H7 (cell line): ENCODE measurements around the gene LOX. TPM values are rescaled to one million over a fixed set of nuclear protein-coding genes. Genes with fewer than 3 reads are reported as not detected.

Source experiments
- DNase-seq: peaks from one replicate; pipeline ENCODE4 v3.0.0; 2012
- H3K27me3 ChIP-seq: 2 replicates; pipeline ENCODE4 v1.6.0; 2011; ENCODE audit warnings: mild to moderate bottlenecking, low read length; ENCODE audit not compliant: control insufficient read depth, insufficient read depth
- H3K36me3 ChIP-seq: replicated peaks from 2 replicates; pipeline ENCODE4 v1.5.1; 2011; ENCODE audit warnings: low read length; ENCODE audit not compliant: control insufficient read depth, insufficient read depth
- H3K4me3 ChIP-seq: 2 replicates; pipeline ENCODE4 v1.5.1; 2011; ENCODE audit warnings: low read depth, mild to moderate bottlenecking, control low read depth, low read length, moderate library complexity; ENCODE audit not compliant: insufficient read depth
- total RNA-seq: library from RNA; depleted of rRNA; stranded (reverse); fragments of >200 nt; shearing (Covaris generic); gene quantifications from 2 replicates; pipeline ENCODE4 v1.2.3, GENCODE V29; 2014

The LOX gene
- total RNA-seq, 1 experiment from 2014 or later, result 0.45 TPM

GRCh38 chr5:122083535-122083934 is 5.5 kb upstream of the LOX start:
- H3K36me3 ChIP-seq, result no peaks in the 10 kb centered on the region
- DNase-seq, result no peak
- H3K27me3 ChIP-seq, result peaks cover 7% of the 10 kb centered on the region
- H3K4me3 ChIP-seq, result no peak overlapping the region

- Histone ChIP-seq H3K4me3 (no peak overlapping the region), H3K36me3 (no peaks in the 10 kb centered on the region), H3K27me3 (peaks cover 25% of the 10 kb centered on the region)
- no peak for DNase-seq
Measured at GRCh38 chr5:122081541-122081940, 3.5 kb upstream of the LOX start.

GRCh38 chr5:122077366-122078115 is 518 bp downstream of the LOX start:
- peaks cover 25% of the 10 kb centered on the region for H3K27me3 ChIP-seq
- no peaks in the 10 kb centered on the region for H3K36me3 ChIP-seq
- peak; percentile 73 for DNase-seq
- H3K4me3 ChIP-seq, result peak overlapping the region; percentile 60

GRCh38 chr5:122076669-122077365 is 1.2 kb downstream of the LOX start:
- peak; percentile 76 for DNase-seq
- no peaks in the 10 kb centered on the region for H3K36me3 ChIP-seq
- peak overlapping the region; percentile 60 for H3K4me3 ChIP-seq
- H3K27me3 ChIP-seq, result peaks cover 25% of the 10 kb centered on the region

GRCh38 chr5:122076050-122076461 is 2.0 kb downstream of the LOX start:
- Histone ChIP-seq H3K27me3 (peaks cover 25% of the 10 kb centered on the region), H3K36me3 (no peaks in the 10 kb centered on the region), H3K4me3 (no peak overlapping the region)
- DNase-seq, result no peak

- Histone ChIP-seq H3K36me3 (no peaks in the 10 kb centered on the region), H3K4me3 (no peak overlapping the region), H3K27me3 (peaks cover 22% of the 10 kb centered on the region)
- no peak for DNase-seq
Measured at GRCh38 chr5:122073864-122074263, 4.2 kb downstream of the LOX start.

GRCh38 chr5:122073018-122073417 is 5.0 kb downstream of the LOX start:
- no peaks in the 10 kb centered on the region for H3K36me3 ChIP-seq

GRCh38 chr5:122067390-122067789 is 10.7 kb downstream of the LOX start:
- Histone ChIP-seq H3K4me3 (no peak overlapping the region), H3K36me3 (no peaks in the 10 kb centered on the region), H3K27me3 (no peaks in the 10 kb centered on the region)
- DNase-seq, result no peak

More at GRCh38 chr5:122073018-122073417, 5.0 kb downstream of the LOX start:
- peaks cover 14% of the 10 kb centered on the region for H3K27me3 ChIP-seq
- H3K4me3 ChIP-seq, result no peak overlapping the region
- no peak for DNase-seq

GRCh38 chr5:122064992-122065391 is 13.1 kb downstream of the LOX start:
- DNase-seq, result no peak
- H3K27me3 ChIP-seq, result no peaks in the 10 kb centered on the region
- H3K4me3 ChIP-seq, result no peak overlapping the region
- no peaks in the 10 kb centered on the region for H3K36me3 ChIP-seq

- no peak overlapping the region for H3K4me3 ChIP-seq
- H3K27me3 ChIP-seq, result no peaks in the 10 kb centered on the region
- H3K36me3 ChIP-seq, result no peaks in the 10 kb centered on the region
- DNase-seq, result no peak
Measured at GRCh38 chr5:122063836-122064235, 14.2 kb downstream of the LOX start.

GRCh38 chr5:122062205-122062604 is 15.9 kb downstream of the LOX start:
- DNase-seq, result no peak
- no peak overlapping the region for H3K4me3 ChIP-seq
- no peaks in the 10 kb centered on the region for H3K27me3 ChIP-seq
- no peaks in the 10 kb centered on the region for H3K36me3 ChIP-seq

GRCh38 chr5:122056913-122057312 is 21.1 kb downstream of the LOX start:
- Histone ChIP-seq H3K36me3 (no peaks in the 10 kb centered on the region), H3K27me3 (no peaks in the 10 kb centered on the region), H3K4me3 (no peak overlapping the region)
- no peak for DNase-seq

- H3K4me3 ChIP-seq, result no peak overlapping the region
Measured at GRCh38 chr5:122054266-122054665, 23.8 kb downstream of the LOX start.

GRCh38 chr5:122053181-122054109 is 24.6 kb downstream of the LOX start:
- no peaks in the 10 kb centered on the region for H3K27me3 ChIP-seq
- H3K4me3 ChIP-seq, result no peak overlapping the region
- no peak for DNase-seq
- no peaks in the 10 kb centered on the region for H3K36me3 ChIP-seq

More at GRCh38 chr5:122054266-122054665, 23.8 kb downstream of the LOX start:
- DNase-seq, result no peak
- Histone ChIP-seq H3K36me3 (no peaks in the 10 kb centered on the region), H3K27me3 (no peaks in the 10 kb centered on the region)
